Measurements from ENCODE around the gene HSFX2. TPM values are rescaled to one million over a fixed set of nuclear protein-coding genes. Genes with fewer than 3 reads are reported as not detected.

Gene HSFX2
- total and polyA plus RNA-seq, 4 donors = 0.31 to 0.61 (median 0.41) TPM; not detected in 1

- no peak for TF ChIP-seq CTCF (IDR thresholded peaks at IDR 0.05; ENCODE audit: control extremely low read depth, extremely low read depth)
- Histone ChIP-seq H3K4me1 (ENCODE audit: control insufficient read depth in 5 of 5, insufficient read depth in 5 of 5, low read length in 5 of 5) (peaks cover 0 to 7% (median 4%) of the 10 kb centered on the region in 5 donors), H3K27me3 (ENCODE audit: control insufficient read depth in 3 of 3, insufficient read depth in 3 of 3, low read length in 2 of 3) (peaks cover 0 to 6% (median 2%) of the 10 kb centered on the region in 3 donors), H3K27ac (ENCODE audit: low read depth in 1 of 2, low read length in 1 of 2) (peak within 1 kb of the TSS; percentile 69 to 74), H3K9me3 (ENCODE audit: control insufficient read depth in 4 of 4, insufficient read depth in 3 of 4, low read length in 3 of 4) (peaks cover 0 to 10% (median 0%) of the 10 kb centered on the region in 4 donors), H3K36me3 (ENCODE audit: control insufficient read depth in 4 of 4, insufficient read depth in 4 of 4, low read length in 4 of 4) (no peaks in the 10 kb centered on the region), H3K4me3 (peak within 1 kb of the TSS; percentile 75), H3K9ac (ENCODE audit: insufficient read depth in 1 of 2, low read length in 2 of 2) (peak within 1 kb of the TSS in 1 of 2 donors; percentile 26)
- WGBS, 2 donors = 0 to 33% methylated on average over 45 to 102 of the region's 102 CpGs
- ATAC-seq (ENCODE audit: insufficient read depth, low FRiP score) = peak; percentile 60
- DNase-seq = peak; percentile 64 to 78 (median 73)
Measured at GRCh38 chrX:149631234-149632165, 36.4 kb upstream of the HSFX2 start, which contains the start of gene TMEM185A. Gene TMEM185A (minus strand): TSS chrX:149631792. CDS start chrX:149631580, 212 bp downstream.

GRCh38 chrX:149630681-149631233 lies 35.6 kb upstream of the HSFX2 start:
- H3K9me3 ChIP-seq (ENCODE audit: control insufficient read depth in 4 of 4, insufficient read depth in 3 of 4, low read length in 3 of 4) = peaks cover 0 to 7% (median 0%) of the 10 kb centered on the region in 4 donors
- peak overlapping the region; percentile 69 to 74 for H3K27ac ChIP-seq (ENCODE audit: low read depth in 1 of 2, low read length in 1 of 2)
- 9 to 33% methylated on average over 12 to 16 of the region's 16 CpGs for WGBS, 2 donors
- peak overlapping the region; percentile 75 for H3K4me3 ChIP-seq
- peaks cover 0 to 1% (median 0%) of the 10 kb centered on the region in 3 donors for H3K27me3 ChIP-seq (ENCODE audit: control insufficient read depth in 3 of 3, insufficient read depth in 3 of 3, low read length in 2 of 3)
- H3K4me1 ChIP-seq (ENCODE audit: control insufficient read depth in 5 of 5, insufficient read depth in 5 of 5, low read length in 5 of 5) = peaks cover 0 to 7% (median 4%) of the 10 kb centered on the region in 5 donors
- ATAC-seq (ENCODE audit: insufficient read depth, low FRiP score) (no peak), DNase-seq (peak; percentile 21 to 50 (median 44))
- no peaks in the 10 kb centered on the region for H3K36me3 ChIP-seq (ENCODE audit: control insufficient read depth in 4 of 4, insufficient read depth in 4 of 4, low read length in 4 of 4)
- H3K9ac ChIP-seq (ENCODE audit: insufficient read depth in 1 of 2, low read length in 2 of 2) = peak overlapping the region; percentile 17 to 26
- TF ChIP-seq CTCF (IDR thresholded peaks at IDR 0.05; ENCODE audit: control extremely low read depth, extremely low read depth) = no peak

- Histone ChIP-seq H3K9me3 (ENCODE audit: control insufficient read depth in 4 of 4, insufficient read depth in 3 of 4, low read length in 3 of 4) (peaks cover 0 to 5% (median 0%) of the 10 kb centered on the region in 4 donors), H3K9ac (ENCODE audit: insufficient read depth in 1 of 2, low read length in 2 of 2) (no peak overlapping the region)
- ATAC-seq (ENCODE audit: insufficient read depth, low FRiP score) = no peak
Measured at GRCh38 chrX:149629730-149630387, 34.7 kb upstream of the HSFX2 start.

More at GRCh38 chrX:149629730-149630387, 34.7 kb upstream of the HSFX2 start:
- TF ChIP-seq CTCF (IDR thresholded peaks at IDR 0.05; ENCODE audit: control extremely low read depth, extremely low read depth) = no peak
- WGBS, 2 donors = 67 to 86% methylated on average over 5 of the region's 5 CpGs
- Histone ChIP-seq H3K4me1 (ENCODE audit: control insufficient read depth in 5 of 5, insufficient read depth in 5 of 5, low read length in 5 of 5) (peaks cover 0 to 7% (median 4%) of the 10 kb centered on the region in 5 donors), H3K27me3 (ENCODE audit: control insufficient read depth in 3 of 3, insufficient read depth in 3 of 3, low read length in 2 of 3) (no peaks in the 10 kb centered on the region), H3K36me3 (ENCODE audit: control insufficient read depth in 4 of 4, insufficient read depth in 4 of 4, low read length in 4 of 4) (no peaks in the 10 kb centered on the region), H3K4me3 (no peak overlapping the region), H3K27ac (ENCODE audit: low read depth in 1 of 2, low read length in 1 of 2) (no peak overlapping the region)
- DNase-seq = no peak

Data from lung (tissue), 12 donors.